ENCODE measurements around the gene CCDC33.

Gene CCDC33

GRCh38 chr15:74307827-74308811 is 72.0 kb downstream of the CCDC33 start:
- peak; percentile 95 for ATAC-seq
- TF ChIP-seq TOX (CRISPR knock-in tag; IDR thresholded peaks at IDR 0.05; ENCODE audit: borderline replicate concordance) (no peak), ZFP30 (CRISPR knock-in tag; IDR thresholded peaks at IDR 0.05) (no peak), PPARA (CRISPR knock-in tag; IDR thresholded peaks at IDR 0.05; ENCODE audit: borderline replicate concordance) (no peak), SNAI2 (CRISPR knock-in tag; IDR thresholded peaks at IDR 0.05) (no peak), POU6F1 (CRISPR knock-in tag; IDR thresholded peaks at IDR 0.05; ENCODE audit: borderline replicate concordance, low read depth) (no peak), ESRRG (CRISPR knock-in tag; IDR thresholded peaks at IDR 0.05) (no peak), BACH2 (CRISPR knock-in tag; IDR thresholded peaks at IDR 0.05; ENCODE audit: borderline replicate concordance) (no peak), RARB (CRISPR knock-in tag; IDR thresholded peaks at IDR 0.05) (no peak), ZFP3 (CRISPR knock-in tag; IDR thresholded peaks at IDR 0.05) (no peak), OSR1 (CRISPR knock-in tag; IDR thresholded peaks at IDR 0.05) (no peak), ZNF8 (CRISPR knock-in tag; IDR thresholded peaks at IDR 0.05) (no peak)

GRCh38 chr15:74311734-74312444 is 75.8 kb downstream of the CCDC33 start:
- peak; percentile 34; the same call in 2 of the 3 replicates for ATAC-seq
- no peak for TF ChIP-seq PPARA (CRISPR knock-in tag; IDR thresholded peaks at IDR 0.05; ENCODE audit: borderline replicate concordance)
- TF ChIP-seq PATZ1 (CRISPR knock-in tag; IDR thresholded peaks at IDR 0.05; ENCODE audit: borderline replicate concordance) = no peak
- TF ChIP-seq ZC3H10 (CRISPR knock-in tag; IDR thresholded peaks at IDR 0.05) = no peak
- no peak for TF ChIP-seq SNAI2 (CRISPR knock-in tag; IDR thresholded peaks at IDR 0.05)
- no peak for TF ChIP-seq TOX (CRISPR knock-in tag; IDR thresholded peaks at IDR 0.05; ENCODE audit: borderline replicate concordance)
- TF ChIP-seq POU6F1 (CRISPR knock-in tag; IDR thresholded peaks at IDR 0.05; ENCODE audit: borderline replicate concordance, low read depth) = no peak
- no peak for TF ChIP-seq BACH2 (CRISPR knock-in tag; IDR thresholded peaks at IDR 0.05; ENCODE audit: borderline replicate concordance)
- TF ChIP-seq ESRRG (CRISPR knock-in tag; IDR thresholded peaks at IDR 0.05) = no peak
- TF ChIP-seq GLIS3 (CRISPR knock-in tag; IDR thresholded peaks at IDR 0.05) = no peak
- no peak for TF ChIP-seq ISL1 (CRISPR knock-in tag; IDR thresholded peaks at IDR 0.05)
- no peak for TF ChIP-seq ZNF70 (CRISPR knock-in tag; IDR thresholded peaks at IDR 0.05)
- TF ChIP-seq TCF4 (CRISPR knock-in tag; IDR thresholded peaks at IDR 0.05; ENCODE audit: borderline replicate concordance) = no peak
- TF ChIP-seq ARNTL (CRISPR knock-in tag; IDR thresholded peaks at IDR 0.05; ENCODE audit: borderline replicate concordance, low read depth) = no peak
- no peak for TF ChIP-seq CREB5 (CRISPR knock-in tag; IDR thresholded peaks at IDR 0.05; ENCODE audit: low read depth)
- TF ChIP-seq CSRNP3 (CRISPR knock-in tag; IDR thresholded peaks at IDR 0.05) = no peak
- no peak for TF ChIP-seq TSHZ2 (CRISPR knock-in tag; IDR thresholded peaks at IDR 0.05)

Data from SK-N-SH treated with all-trans-retinoic acid at 6 μM for 48 hours (cell line).